Thymus (tissue), 11 donors: ENCODE data around the gene UNC13B. TPM values are rescaled to one million over a fixed set of nuclear protein-coding genes. Genes with fewer than 3 reads are reported as not detected.
"Not testable (repeated sequence)": the region's sequence is repeated elsewhere in the genome, so short reads cannot be mapped to it uniquely, and the experiment has no call there.

Experiments
- DNase-seq, 9 donors: peaks; one replicate each; pipeline ENCODE4 v3.0.0-alpha.2; 2013; ENCODE audit warnings: low spot score in 9 of 9, low read depth in 6 of 9, missing footprints in 1 of 9
- H3K27ac ChIP-seq, 2 donors: one replicate each; pipeline ENCODE4 v1.5.1; 2013; ENCODE audit warnings: control low read depth in 1 of 2, low read depth in 1 of 2, low read length in 1 of 2, mild to moderate bottlenecking in 1 of 2, moderate library complexity in 1 of 2
- H3K27me3 ChIP-seq, 2 donors: one replicate each; pipeline ENCODE4 v1.5.1; 2013; ENCODE audit warnings: low read length in 1 of 2; ENCODE audit not compliant: control insufficient read depth in 2 of 2, insufficient read depth in 1 of 2
- H3K36me3 ChIP-seq, 2 donors: one replicate each; pipeline ENCODE4 v1.5.1; 2013; ENCODE audit warnings: low read length in 1 of 2, mild to moderate bottlenecking in 1 of 2, moderate library complexity in 1 of 2; ENCODE audit not compliant: control insufficient read depth in 2 of 2, insufficient read depth in 2 of 2
- H3K4me1 ChIP-seq, 2 donors: one replicate each; pipeline ENCODE4 v1.5.1; 2013; ENCODE audit warnings: low read length in 2 of 2; ENCODE audit not compliant: control insufficient read depth in 2 of 2, insufficient read depth in 2 of 2
- H3K4me3 ChIP-seq, 2 donors: one replicate each; pipeline ENCODE4 v1.5.1; 2013; ENCODE audit warnings: low read length in 2 of 2, control low read depth in 1 of 2, mild to moderate bottlenecking in 1 of 2
- H3K9me3 ChIP-seq, 2 donors: one replicate each; pipeline ENCODE4 v1.5.1; 2013; ENCODE audit warnings: low read length in 1 of 2, mild to moderate bottlenecking in 1 of 2; ENCODE audit not compliant: control insufficient read depth in 2 of 2, insufficient read depth in 1 of 2
- WGBS: extraction: QIAGEN DNeasy Blood & Tissue Kit; methylation state at CpG from one replicate; pipeline ENCODE4 v1.1.7; 2013; 5-methylcytosine and 5-hydroxymethylcytosine counted together
- polyA plus RNA-seq: library from polyadenylated mRNA; stranded (reverse); fragments of 200-250 nt; gene quantifications from one replicate; pipeline ENCODE4 v1.2.3, GENCODE V29; 2013
- total RNA-seq: library from RNA; stranded (reverse); fragments of 120-200 nt; gene quantifications from one replicate; pipeline ENCODE4 v1.2.4, GENCODE V29; 2013
- donor health status: healthy.

The UNC13B gene
- total and polyA plus RNA-seq, 2 donors = 3.5 to 6.9 TPM

GRCh38 chr9:35227284-35227683 is 65.5 kb downstream of the UNC13B start:
- peaks cover 0 to 3% of the 10 kb centered on the region in 2 donors for H3K4me1 ChIP-seq
- no peaks in the 10 kb centered on the region for H3K9me3 ChIP-seq
- no peak overlapping the region for H3K27ac ChIP-seq
- 93% methylated on average over 3 of the region's 3 CpGs for WGBS
- no peaks in the 10 kb centered on the region for H3K36me3 ChIP-seq
- no peak overlapping the region for H3K4me3 ChIP-seq
- H3K27me3 ChIP-seq = no peaks in the 10 kb centered on the region
- DNase-seq = no peak

DNA sequence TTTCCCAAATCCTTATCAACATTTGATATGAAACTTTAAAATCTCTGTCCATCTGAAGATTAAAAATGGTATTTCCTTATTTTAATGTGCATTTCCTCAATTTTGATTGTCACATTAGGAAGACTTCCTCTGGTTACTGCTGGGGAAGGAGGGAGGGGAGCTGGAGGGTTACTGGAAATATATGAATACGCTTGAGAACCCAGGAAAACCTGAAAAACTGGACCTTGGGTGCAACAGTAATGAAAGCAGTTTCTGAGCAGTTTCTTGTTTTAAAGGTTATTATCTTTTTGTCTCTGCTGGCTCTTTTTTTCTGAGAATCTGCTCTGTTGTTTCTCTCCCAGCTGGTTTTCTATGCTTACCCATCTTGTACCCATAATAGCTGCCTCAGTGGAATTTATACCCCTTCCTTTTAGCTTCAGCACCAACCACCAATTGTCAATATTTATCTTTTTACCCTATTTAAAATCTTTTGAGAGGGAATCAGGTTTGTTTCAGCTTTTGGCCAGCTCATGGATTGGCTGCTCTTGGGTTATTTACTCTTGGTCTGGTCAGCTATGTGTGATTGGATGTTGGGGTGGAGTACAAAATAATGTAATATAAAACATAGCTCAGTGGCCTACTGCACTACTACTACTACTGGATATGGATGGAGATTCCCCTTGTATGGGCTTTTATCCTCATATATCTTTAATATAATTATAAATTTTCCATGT is 67.4 kb downstream of the UNC13B start:
- Histone ChIP-seq H3K27ac (no peak overlapping the region), H3K27me3 (no peaks in the 10 kb centered on the region), H3K36me3 (no peaks in the 10 kb centered on the region), H3K4me3 (no peak overlapping the region), H3K4me1 (peaks cover 0 to 3% of the 10 kb centered on the region in 2 donors), H3K9me3 (no peaks in the 10 kb centered on the region)
- DNase-seq = no peak
- WGBS = 90% methylated on average over 1 of the region's 1 CpG

DNA sequence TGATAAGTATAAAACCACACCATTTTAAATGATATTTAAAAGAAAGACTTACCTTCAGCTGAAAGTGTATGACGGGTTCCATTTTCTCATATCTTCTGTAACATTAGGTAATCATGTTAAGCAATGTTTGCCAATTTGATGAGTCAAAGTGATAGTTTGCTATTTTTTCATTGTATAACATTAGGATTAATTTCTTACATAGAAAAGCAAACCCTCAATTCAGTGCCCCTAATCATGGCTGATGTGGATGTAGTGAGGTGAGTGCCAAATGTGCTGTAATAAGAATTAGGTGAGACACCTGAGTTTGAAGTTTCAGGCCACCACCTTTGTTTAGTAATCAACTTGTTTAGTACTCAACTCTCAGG is 68.0 kb downstream of the UNC13B start:
- Histone ChIP-seq H3K4me1 (peaks cover 0 to 3% of the 10 kb centered on the region in 2 donors), H3K27me3 (no peaks in the 10 kb centered on the region), H3K36me3 (no peaks in the 10 kb centered on the region), H3K27ac (no peak overlapping the region), H3K9me3 (no peaks in the 10 kb centered on the region), H3K4me3 (no peak overlapping the region)
- DNase-seq = no peak
- 98% methylated on average over 1 of the region's 1 CpG for WGBS

GRCh38 chr9:35232867-35233544 is 71.2 kb downstream of the UNC13B start:
- Histone ChIP-seq H3K27ac (no peak overlapping the region), H3K27me3 (no peaks in the 10 kb centered on the region), H3K4me1 (no peaks in the 10 kb centered on the region), H3K36me3 (no peaks in the 10 kb centered on the region), H3K4me3 (no peak overlapping the region), H3K9me3 (no peaks in the 10 kb centered on the region)
- DNase-seq = no peak
- 38% methylated on average over 3 of the region's 3 CpGs for WGBS

DNA sequence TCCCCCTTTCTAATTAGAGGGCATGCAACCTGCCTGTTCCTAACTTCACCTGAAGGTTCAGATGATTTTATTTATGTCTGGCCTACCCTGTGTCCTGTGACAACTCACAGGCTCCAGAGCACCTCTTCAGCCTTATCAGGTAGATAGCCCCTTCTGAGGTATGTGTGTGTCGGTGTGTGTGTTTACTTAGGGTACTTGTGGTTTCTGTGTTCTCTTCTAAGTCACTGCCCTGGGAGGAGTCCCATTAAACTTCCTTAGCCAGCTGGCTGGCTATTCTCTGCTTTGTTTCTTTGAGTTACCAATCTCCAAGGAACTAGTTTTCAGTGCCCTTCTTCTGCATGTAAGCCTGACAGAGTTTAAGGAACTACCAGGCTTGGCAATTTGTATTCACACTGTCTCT is 74.9 kb downstream of the UNC13B start:
- H3K27me3 ChIP-seq = no peaks in the 10 kb centered on the region
- no peaks in the 10 kb centered on the region for H3K4me1 ChIP-seq
- no peaks in the 10 kb centered on the region for H3K36me3 ChIP-seq
- no peak overlapping the region for H3K4me3 ChIP-seq
- no peaks in the 10 kb centered on the region for H3K9me3 ChIP-seq
- no peak for DNase-seq
- no peak overlapping the region for H3K27ac ChIP-seq
- WGBS = 56% methylated on average over 1 of the region's 1 CpG

DNA sequence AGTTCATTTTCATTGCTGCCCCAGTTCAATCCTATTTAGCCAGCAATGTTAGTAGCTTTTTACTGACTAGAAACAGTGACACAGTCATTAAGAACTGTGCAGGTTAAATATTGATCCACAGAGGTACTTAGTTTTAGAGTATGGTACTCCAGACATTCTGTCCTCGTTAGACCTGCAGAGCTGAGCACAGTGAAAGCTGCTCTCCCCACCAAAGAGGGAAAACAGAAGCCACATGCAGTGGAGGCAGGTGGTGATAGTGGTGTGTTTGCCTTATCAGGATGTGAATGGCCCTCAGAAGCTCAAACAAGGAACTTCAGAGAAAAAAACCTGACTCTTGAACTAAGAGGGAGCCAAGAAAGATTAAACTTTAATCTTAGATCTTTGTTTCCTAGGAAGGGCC is 75.5 kb downstream of the UNC13B start:
- DNase-seq = no peak
- no peaks in the 10 kb centered on the region for H3K9me3 ChIP-seq
- 63% methylated on average over 1 of the region's 1 CpG for WGBS
- H3K4me3 ChIP-seq = no peak overlapping the region
- H3K27me3 ChIP-seq = no peaks in the 10 kb centered on the region
- no peaks in the 10 kb centered on the region for H3K36me3 ChIP-seq
- H3K4me1 ChIP-seq = no peaks in the 10 kb centered on the region
- H3K27ac ChIP-seq = no peak overlapping the region

- H3K4me1 ChIP-seq, H3K36me3 ChIP-seq, DNase-seq, H3K27me3 ChIP-seq, H3K27ac ChIP-seq, H3K9me3 ChIP-seq, H3K4me3 ChIP-seq: not testable (repeated sequence)
- WGBS = no CpG with 5 or more reads among the region's 1 CpG
Observed at GRCh38 chr9:35245945-35246344, 84.1 kb downstream of the UNC13B start.

DNA sequence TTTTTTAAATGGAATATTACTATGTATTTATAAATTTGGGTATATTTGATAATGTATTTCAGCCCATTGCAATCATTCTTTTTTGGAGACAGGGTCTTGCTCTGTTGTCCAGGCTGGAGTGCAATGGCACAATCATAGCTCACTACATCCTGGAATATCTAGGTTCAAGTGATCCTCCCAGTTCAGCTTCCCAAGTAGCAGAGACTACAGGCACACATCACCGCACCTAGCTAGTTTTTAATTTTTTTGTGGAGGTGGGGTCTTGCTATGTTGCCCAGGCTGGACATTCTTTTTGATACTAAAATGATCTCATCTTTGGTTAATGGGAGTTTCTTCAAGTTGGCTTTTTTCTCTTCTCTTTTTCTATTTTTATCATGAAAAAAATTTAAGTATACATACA is 91.3 kb downstream of the UNC13B start:
- no peak for DNase-seq
- Histone ChIP-seq H3K36me3 (no peaks in the 10 kb centered on the region), H3K4me3 (no peak overlapping the region), H3K4me1 (no peaks in the 10 kb centered on the region), H3K27me3 (no peaks in the 10 kb centered on the region), H3K9me3 (no peaks in the 10 kb centered on the region), H3K27ac (no peak overlapping the region)
- WGBS = 98% methylated on average over 1 of the region's 1 CpG

DNA sequence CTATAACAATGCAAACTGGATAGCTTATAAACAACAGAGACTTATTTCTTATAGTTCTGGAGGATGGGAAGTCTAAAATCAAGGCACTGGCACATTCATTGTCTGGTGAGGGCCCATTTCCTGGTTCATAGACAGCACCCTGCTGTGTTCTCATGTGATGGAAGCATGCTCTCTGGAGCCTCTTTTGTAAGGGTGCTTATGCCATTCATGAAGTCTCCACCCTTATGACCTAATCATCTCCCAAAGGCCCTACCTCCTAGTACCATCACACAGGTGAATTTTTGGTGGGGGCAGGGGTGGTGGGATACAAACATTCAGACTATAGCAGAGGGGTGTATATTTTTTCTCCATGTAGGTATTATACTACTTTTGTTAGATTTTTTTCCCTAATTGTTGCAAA is 92.4 kb downstream of the UNC13B start:
- H3K27ac ChIP-seq = no peak overlapping the region
- H3K9me3 ChIP-seq = no peaks in the 10 kb centered on the region
- no peak overlapping the region for H3K4me3 ChIP-seq
- no peak for DNase-seq
- H3K27me3 ChIP-seq = no peaks in the 10 kb centered on the region
- H3K4me1 ChIP-seq = no peaks in the 10 kb centered on the region
- H3K36me3 ChIP-seq = no peaks in the 10 kb centered on the region
